Umbilical cord (tissue), 2 donors: Measurements from ENCODE around the gene EGFL7. TPM values are rescaled to one million over a fixed set of nuclear protein-coding genes. Genes with fewer than 3 reads are reported as not detected.

Experiments
- DNase-seq: peaks from one replicate; pipeline ENCODE4 v3.0.0-alpha.2; 2015; ENCODE audit warnings: low spot score
- total RNA-seq: library from RNA; depleted of rRNA; stranded (reverse); fragments of >200 nt; gene quantifications from one replicate; pipeline ENCODE4 v1.2.3, GENCODE V29; 2014; ENCODE audit warnings: low replicate concordance; ENCODE audit not compliant: insufficient read depth

EGFL7 gene
- total RNA-seq, 1 donor from 2014 or later, result 49.4 TPM

- DNase-seq, result peak; percentile 85
Measured at GRCh38 chr9:136644343-136644592, 18.4 kb upstream of the EGFL7 start.

- peak; percentile 66 for DNase-seq
Measured at GRCh38 chr9:136644593-136645351, 17.9 kb upstream of the EGFL7 start.

GRCh38 chr9:136645352-136645902 lies 17.3 kb upstream of the EGFL7 start:
- DNase-seq, result no peak

GRCh38 chr9:136645903-136646754 lies 16.6 kb upstream of the EGFL7 start:
- peak; percentile 88 for DNase-seq

- DNase-seq, result no peak
Measured at GRCh38 chr9:136646827-136647711, 15.6 kb upstream of the EGFL7 start.

- DNase-seq, result no peak
Measured at GRCh38 chr9:136648751-136649150, 14.0 kb upstream of the EGFL7 start.

- DNase-seq, result no peak
Measured at GRCh38 chr9:136650021-136650420, 12.7 kb upstream of the EGFL7 start.

GRCh38 chr9:136650648-136651047 lies 12.1 kb upstream of the EGFL7 start:
- no peak for DNase-seq

- DNase-seq, result no peak
Measured at GRCh38 chr9:136651860-136652259, 10.9 kb upstream of the EGFL7 start.

GRCh38 chr9:136653323-136654079 lies 9.2 kb upstream of the EGFL7 start:
- no peak for DNase-seq

- DNase-seq, result no peak
Measured at GRCh38 chr9:136654820-136655535, 7.7 kb upstream of the EGFL7 start.

- peak; percentile 71 for DNase-seq
Measured at GRCh38 chr9:136655536-136656182, 7.1 kb upstream of the EGFL7 start.

- no peak for DNase-seq
Measured at GRCh38 chr9:136656183-136656738, 6.5 kb upstream of the EGFL7 start.

GRCh38 chr9:136656795-136657611 lies 5.7 kb upstream of the EGFL7 start:
- no peak for DNase-seq

- no peak for DNase-seq
Measured at GRCh38 chr9:136657974-136658848, 4.5 kb upstream of the EGFL7 start.

GRCh38 chr9:136658849-136659535 lies 3.7 kb upstream of the EGFL7 start:
- no peak for DNase-seq
